ENCODE data around the gene FRMD8. TPM values are rescaled to one million over a fixed set of nuclear protein-coding genes. Genes with fewer than 3 reads are reported as not detected.

The FRMD8 gene
- total and polyA plus RNA-seq, 2 experiments from 2014 or later = 25.7 to 31.0 TPM

DNA sequence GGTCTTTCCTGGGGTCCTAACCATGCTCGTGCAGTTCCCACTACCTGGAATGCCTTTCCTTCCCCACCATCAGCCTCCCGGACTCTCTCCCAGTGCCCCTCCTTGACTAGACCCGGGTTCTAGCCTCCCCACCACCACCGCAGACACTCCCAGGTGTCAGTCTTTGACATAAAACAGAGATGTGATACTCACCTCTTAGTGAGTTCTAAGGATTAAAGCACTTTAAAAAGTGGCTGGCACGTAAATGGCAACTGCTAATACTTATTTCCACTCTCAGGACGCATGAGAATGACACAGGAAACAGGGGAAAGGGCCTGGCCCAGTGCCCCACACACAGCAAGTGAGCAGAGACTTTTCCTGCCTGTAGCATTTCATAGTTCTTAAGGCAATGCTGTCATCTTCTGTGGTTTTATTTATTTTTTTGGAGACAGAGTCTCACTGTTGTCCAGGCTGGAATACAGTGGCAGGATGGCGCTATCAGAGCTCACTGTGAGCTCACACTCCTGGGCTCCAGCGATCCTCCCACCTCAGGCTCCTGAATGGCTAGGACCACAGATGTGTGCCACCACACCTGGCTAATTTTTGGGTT is 2.0 kb upstream of the FRMD8 start:
- no peak for TF ChIP-seq EZH2phosphoT487 (IDR thresholded peaks at IDR 0.05; ENCODE audit: low read depth, severe bottlenecking, unreplicated experiment)
- TF ChIP-seq, protein P1, sequence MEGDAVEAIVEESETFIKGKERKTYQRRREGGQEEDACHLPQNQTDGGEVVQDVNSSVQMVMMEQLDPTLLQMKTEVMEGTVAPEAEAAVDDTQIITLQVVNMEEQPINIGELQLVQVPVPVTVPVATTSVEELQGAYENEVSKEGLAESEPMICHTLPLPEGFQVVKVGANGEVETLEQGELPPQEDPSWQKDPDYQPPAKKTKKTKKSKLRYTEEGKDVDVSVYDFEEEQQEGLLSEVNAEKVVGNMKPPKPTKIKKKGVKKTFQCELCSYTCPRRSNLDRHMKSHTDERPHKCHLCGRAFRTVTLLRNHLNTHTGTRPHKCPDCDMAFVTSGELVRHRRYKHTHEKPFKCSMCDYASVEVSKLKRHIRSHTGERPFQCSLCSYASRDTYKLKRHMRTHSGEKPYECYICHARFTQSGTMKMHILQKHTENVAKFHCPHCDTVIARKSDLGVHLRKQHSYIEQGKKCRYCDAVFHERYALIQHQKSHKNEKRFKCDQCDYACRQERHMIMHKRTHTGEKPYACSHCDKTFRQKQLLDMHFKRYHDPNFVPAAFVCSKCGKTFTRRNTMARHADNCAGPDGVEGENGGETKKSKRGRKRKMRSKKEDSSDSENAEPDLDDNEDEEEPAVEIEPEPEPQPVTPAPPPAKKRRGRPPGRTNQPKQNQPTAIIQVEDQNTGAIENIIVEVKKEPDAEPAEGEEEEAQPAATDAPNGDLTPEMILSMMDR (IDR thresholded peaks at IDR 0.05; ENCODE audit: poor library complexity) = no peak
- no peak for TF ChIP-seq EZH2 (IDR thresholded peaks at IDR 0.05; ENCODE audit: borderline replicate concordance)
- Histone ChIP-seq H2AFZ (no peak overlapping the region), H3K27me3 (no peaks in the 10 kb centered on the region), H3K9me3 (ENCODE audit: low read depth) (no peaks in the 10 kb centered on the region), H3K4me2 (no peak overlapping the region), H3K79me2 (peaks cover 32% of the 10 kb centered on the region), H3K9me2 (replicated peaks; ENCODE audit: insufficient read depth) (no peaks in the 10 kb centered on the region), H4K20me1 (ENCODE audit: insufficient read depth, poor library complexity, severe bottlenecking) (no peaks in the 10 kb centered on the region), H3K27ac (peak overlapping the region; percentile 99), H3K4me1 (ENCODE audit: insufficient read depth) (peaks cover 58% of the 10 kb centered on the region), H3K4me3 (no peak overlapping the region), H3K36me3 (replicated peaks; ENCODE audit: insufficient read depth, low read depth) (no peaks in the 10 kb centered on the region)
- WGBS (ENCODE audit: low lambda C conversion rate, missing lambda C conversion rate) = 61% methylated on average over 8 of the region's 8 CpGs
- no peak for DNase-seq (ENCODE audit: low spot score)

DNA sequence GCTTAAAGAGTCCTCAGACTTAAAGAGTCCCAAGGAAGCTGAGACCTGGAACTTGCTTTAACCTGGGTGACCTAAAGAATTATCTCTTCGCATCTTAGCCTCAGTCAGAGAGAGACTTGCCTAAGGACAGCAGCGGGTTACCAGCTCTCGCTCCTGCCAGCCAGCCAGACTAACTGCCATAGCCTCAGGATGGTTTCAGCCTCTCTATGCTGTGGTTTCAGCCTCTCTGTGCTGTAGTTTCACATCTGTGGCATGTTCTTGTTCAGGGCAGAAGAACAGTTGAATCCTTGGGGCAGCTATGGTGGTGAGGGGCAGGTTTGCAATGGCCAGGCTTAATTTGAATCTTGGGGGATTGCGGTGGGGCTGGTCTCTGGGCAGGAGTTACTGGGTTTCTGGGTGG is 2.3 kb downstream of the FRMD8 start:
- H3K36me3 ChIP-seq (replicated peaks; ENCODE audit: insufficient read depth, low read depth) = no peaks in the 10 kb centered on the region
- TF ChIP-seq, protein P1 (IDR thresholded peaks at IDR 0.05; ENCODE audit: poor library complexity) = no peak
- TF ChIP-seq EZH2phosphoT487 (IDR thresholded peaks at IDR 0.05; ENCODE audit: low read depth, severe bottlenecking, unreplicated experiment) = no peak
- TF ChIP-seq EZH2 (IDR thresholded peaks at IDR 0.05; ENCODE audit: borderline replicate concordance) = no peak
- DNase-seq (ENCODE audit: low spot score) = no peak
- peaks cover 46% of the 10 kb centered on the region for H3K79me2 ChIP-seq
- no peak overlapping the region for H3K27ac ChIP-seq
- H4K20me1 ChIP-seq (ENCODE audit: insufficient read depth, poor library complexity, severe bottlenecking) = no peaks in the 10 kb centered on the region
- peak overlapping the region; percentile 91 for H3K4me2 ChIP-seq
- no peaks in the 10 kb centered on the region for H3K9me3 ChIP-seq (ENCODE audit: low read depth)
- H3K27me3 ChIP-seq = no peaks in the 10 kb centered on the region
- no peak overlapping the region for H3K4me3 ChIP-seq
- no peak overlapping the region for H2AFZ ChIP-seq
- 94% methylated on average over 4 of the region's 4 CpGs for WGBS (ENCODE audit: low lambda C conversion rate, missing lambda C conversion rate)
- no peaks in the 10 kb centered on the region for H3K9me2 ChIP-seq (replicated peaks; ENCODE audit: insufficient read depth)
- peaks cover 38% of the 10 kb centered on the region for H3K4me1 ChIP-seq (ENCODE audit: insufficient read depth)

DNA sequence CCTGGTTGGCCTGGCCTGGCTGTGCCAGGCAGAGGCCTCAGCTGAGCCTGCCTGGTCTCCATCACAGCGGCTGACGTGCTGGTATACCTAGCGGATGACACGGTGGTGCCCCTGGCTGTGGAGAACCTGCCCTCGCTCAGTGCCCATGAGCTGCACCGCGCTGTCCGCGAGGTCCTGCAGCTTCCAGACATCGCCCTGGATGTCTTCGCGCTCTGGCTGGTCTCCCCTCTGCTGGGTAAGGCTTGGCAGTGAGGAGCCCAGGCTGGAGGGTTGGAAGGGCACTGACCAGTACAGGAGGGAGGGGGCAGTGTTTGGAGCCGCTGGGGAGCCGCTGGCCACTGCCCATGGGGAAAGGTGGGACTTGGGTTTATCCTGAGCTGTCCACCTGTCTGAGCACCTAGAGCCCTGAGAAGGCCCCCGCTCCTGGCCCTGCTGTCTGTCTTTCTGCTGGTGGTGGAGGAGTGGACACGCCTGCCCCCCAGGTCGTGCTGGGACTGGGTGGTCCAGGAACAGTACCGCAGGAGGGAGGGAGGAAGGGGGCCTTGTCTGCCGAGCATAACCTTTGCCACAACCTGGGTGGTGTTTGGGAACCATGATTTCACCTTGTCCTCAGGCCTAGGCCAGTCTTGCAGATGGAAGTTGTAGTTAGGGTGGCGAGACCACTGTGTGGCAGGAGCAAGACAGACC is 3.0 kb downstream of the FRMD8 start:
- no peak overlapping the region for H3K27ac ChIP-seq

More for the DNA sequence above, 3.0 kb downstream of the FRMD8 start:
- WGBS (ENCODE audit: low lambda C conversion rate, missing lambda C conversion rate) = 93% methylated on average over 20 of the region's 20 CpGs
- no peak for DNase-seq (ENCODE audit: low spot score)
- Histone ChIP-seq H3K9me3 (ENCODE audit: low read depth) (no peaks in the 10 kb centered on the region), H3K4me1 (ENCODE audit: insufficient read depth) (peaks cover 33% of the 10 kb centered on the region), H3K4me3 (no peak overlapping the region), H2AFZ (no peak overlapping the region), H3K36me3 (replicated peaks; ENCODE audit: insufficient read depth, low read depth) (no peaks in the 10 kb centered on the region), H4K20me1 (ENCODE audit: insufficient read depth, poor library complexity, severe bottlenecking) (no peaks in the 10 kb centered on the region), H3K27me3 (no peaks in the 10 kb centered on the region), H3K79me2 (peaks cover 46% of the 10 kb centered on the region), H3K4me2 (no peak overlapping the region), H3K9me2 (replicated peaks; ENCODE audit: insufficient read depth) (no peaks in the 10 kb centered on the region)
- TF ChIP-seq EZH2phosphoT487 (IDR thresholded peaks at IDR 0.05; ENCODE audit: low read depth, severe bottlenecking, unreplicated experiment) (no peak), EZH2 (IDR thresholded peaks at IDR 0.05; ENCODE audit: borderline replicate concordance) (no peak)
- TF ChIP-seq, protein P1 (IDR thresholded peaks at IDR 0.05; ENCODE audit: poor library complexity) = no peak
